Frontal cortex (tissue), 4 donors: ENCODE results near the gene CBX7. TPM values are rescaled to one million over a fixed set of nuclear protein-coding genes. Genes with fewer than 3 reads are reported as not detected.
A peak's percentile ranks its signal among the peaks of the same experiment; 100 is the strongest.

ENCODE experiments used
- DNase-seq, 2 donors: peaks; one replicate each; pipeline ENCODE4 v3.0.0; 2012; ENCODE audit warnings: low spot score in 2 of 2
- FAIRE-seq: peaks from 2 replicates; lab custom pipeline; 2012; peaks lifted over from hg19 to GRCh38; lab: Jason Lieb, UNC
- total RNA-seq: library from RNA; depleted of rRNA; stranded (reverse); fragments of >200 nt; gene quantifications from one replicate; pipeline ENCODE4 v1.2.3, GENCODE V29; 2014
- donor health status: control.
- donor health status: control.
- donor health status: control.

Gene CBX7
- total RNA-seq, 1 donor from 2014 or later = 6.1 TPM

GRCh38 chr22:39130892-39131855, 21.3 kb downstream of the CBX7 start:
- DNase-seq (no peak), FAIRE-seq (no peak)

GRCh38 chr22:39130152-39130704, 22.3 kb downstream of the CBX7 start:
- DNase-seq (no peak), FAIRE-seq (no peak)

- no peak for FAIRE-seq
- DNase-seq = no peak
Observed at GRCh38 chr22:39129746-39130145, 22.7 kb downstream of the CBX7 start.

GRCh38 chr22:39129081-39129480, 23.4 kb downstream of the CBX7 start:
- FAIRE-seq (no peak), DNase-seq (no peak)

- DNase-seq (no peak), FAIRE-seq (no peak)
Observed at GRCh38 chr22:39128508-39128907, 24.0 kb downstream of the CBX7 start.

GRCh38 chr22:39125622-39126021, 26.9 kb downstream of the CBX7 start:
- FAIRE-seq = no peak
- no peak for DNase-seq

GRCh38 chr22:39123751-39124581, 28.5 kb downstream of the CBX7 start:
- DNase-seq = peak in 1 of 2 donors; percentile 11

GRCh38 chr22:39122772-39123470, 29.6 kb downstream of the CBX7 start:
- DNase-seq (no peak), FAIRE-seq (no peak)

More at GRCh38 chr22:39123751-39124581, 28.5 kb downstream of the CBX7 start:
- no peak for FAIRE-seq

GRCh38 chr22:39120983-39121382, 31.5 kb downstream of the CBX7 start:
- FAIRE-seq (no peak), DNase-seq (no peak)

- FAIRE-seq (no peak), DNase-seq (no peak)
Observed at GRCh38 chr22:39117585-39118191, 34.8 kb downstream of the CBX7 start.

GRCh38 chr22:39115977-39116621, 36.4 kb downstream of the CBX7 start:
- FAIRE-seq (no peak), DNase-seq (no peak)

GRCh38 chr22:39115570-39115969, 36.9 kb downstream of the CBX7 start:
- no peak for DNase-seq
- no peak for FAIRE-seq

- FAIRE-seq (no peak), DNase-seq (no peak)
Observed at GRCh38 chr22:39114112-39114511, 38.4 kb downstream of the CBX7 start.

- no peak for FAIRE-seq
- DNase-seq = no peak
Observed at GRCh38 chr22:39110631-39111561, 41.6 kb downstream of the CBX7 start.

GRCh38 chr22:39109361-39109760, 43.1 kb downstream of the CBX7 start:
- DNase-seq (no peak), FAIRE-seq (no peak)

GRCh38 chr22:39108487-39108886, 44.0 kb downstream of the CBX7 start:
- DNase-seq = no peak
- no peak for FAIRE-seq

GRCh38 chr22:39106326-39106725, 46.2 kb downstream of the CBX7 start:
- DNase-seq = no peak
- FAIRE-seq = no peak

GRCh38 chr22:39103431-39103830, 49.0 kb downstream of the CBX7 start:
- no peak for FAIRE-seq
- no peak for DNase-seq
